Astrocyte (in vitro differentiated cells and primary cell): ENCODE results near the gene ACSM2A.
"Not testable (repeated sequence)": the region's sequence is repeated elsewhere in the genome, so short reads cannot be mapped to it uniquely, and the experiment has no call there.

Source experiments
- CTCF ChIP-seq: IDR thresholded peaks from 2 replicates; pipeline ENCODE4 v1.5.1; 2011; ENCODE audit warnings: low read depth, mild to moderate bottlenecking, inconsistent platforms, low read length, moderate library complexity; ENCODE audit not compliant: insufficient read depth
- EZH2 ChIP-seq: IDR thresholded peaks from 2 replicates; pipeline ENCODE4 v1.6.1; 2012; ENCODE audit warnings: mild to moderate bottlenecking, low read length, inconsistent platforms; ENCODE audit not compliant: insufficient read depth

GRCh38 chr16:20468954-20469353, 17.6 kb downstream of the ACSM2A start:
- not testable (repeated sequence) for TF ChIP-seq CTCF, EZH2
